Progenitor cell of endocrine pancreas (in vitro differentiated cells): ENCODE data around the gene CD19. TPM values are rescaled to one million over a fixed set of nuclear protein-coding genes. Genes with fewer than 3 reads are reported as not detected.

Experiments used
- DNase-seq: peaks from one replicate; pipeline ENCODE4 v3.0.0; 2021; ENCODE audit warnings: low spot score; ENCODE audit not compliant: unreplicated experiment
- H3K27ac Mint-ChIP-seq: 2 replicates; pipeline ENCODE4 v1.8.0; 2021; ENCODE audit warnings: mild to moderate bottlenecking, moderate library complexity, mixed read lengths
- H3K27me3 Mint-ChIP-seq: 2 replicates; pipeline ENCODE4 v1.8.0; 2021; ENCODE audit warnings: mixed read lengths
- H3K36me3 Mint-ChIP-seq: 2 replicates; pipeline ENCODE4 v1.8.0; 2022; ENCODE audit warnings: mixed read lengths; ENCODE audit not compliant: insufficient read depth
- H3K4me1 Mint-ChIP-seq: 2 replicates; pipeline ENCODE4 v1.8.0; 2021; ENCODE audit warnings: low read depth, mixed read lengths
- H3K4me3 Mint-ChIP-seq: 2 replicates; pipeline ENCODE4 v1.8.0; 2021; ENCODE audit warnings: low read depth, mild to moderate bottlenecking, moderate library complexity, mixed read lengths
- H3K9me3 Mint-ChIP-seq: 2 replicates; pipeline ENCODE4 v1.8.0; 2021; ENCODE audit warnings: low read depth, mixed read lengths
- CTCF ChIP-seq: fragments of 200-600 bp; sonication (generic); IDR thresholded peaks from one replicate; pipeline ENCODE4 v1.5.0; 2021; ENCODE audit warnings: antibody characterized with exemption, mild to moderate bottlenecking; ENCODE audit not compliant: unreplicated experiment
- total RNA-seq: library from RNA; stranded (reverse); gene quantifications from 2 replicates; pipeline ENCODE4 v1.2.1, GENCODE V29; 2021

Gene CD19
- total RNA-seq, 1 donor from 2014 or later = not detected

- H3K27ac Mint-ChIP-seq = no peak overlapping the region
- H3K9me3 Mint-ChIP-seq = no peaks in the 10 kb centered on the region
- H3K36me3 Mint-ChIP-seq = no peaks in the 10 kb centered on the region
- peaks cover 12% of the 10 kb centered on the region for H3K27me3 Mint-ChIP-seq
- H3K4me3 Mint-ChIP-seq = no peak overlapping the region
- peaks cover 2% of the 10 kb centered on the region for H3K4me1 Mint-ChIP-seq
- TF ChIP-seq CTCF = no peak
- no peak for DNase-seq
These were observed 769 bp downstream of the CD19 start for GRCh38 chr16:28932339-28933141.

GRCh38 chr16:28933171-28933570 is 1.4 kb downstream of the CD19 start:
- no peak for DNase-seq
- Mint-ChIP-seq H3K9me3 (no peaks in the 10 kb centered on the region), H3K4me1 (peaks cover 2% of the 10 kb centered on the region), H3K36me3 (no peaks in the 10 kb centered on the region), H3K27me3 (peaks cover 12% of the 10 kb centered on the region), H3K27ac (no peak overlapping the region), H3K4me3 (no peak overlapping the region)
- TF ChIP-seq CTCF = no peak

- Mint-ChIP-seq H3K4me3 (no peak overlapping the region), H3K36me3 (no peaks in the 10 kb centered on the region), H3K9me3 (no peaks in the 10 kb centered on the region), H3K27ac (no peak overlapping the region), H3K4me1 (peaks cover 2% of the 10 kb centered on the region), H3K27me3 (peaks cover 16% of the 10 kb centered on the region)
- no peak for TF ChIP-seq CTCF
- no peak for DNase-seq
These were observed 3.6 kb downstream of the CD19 start for GRCh38 chr16:28935346-28935745.

- Mint-ChIP-seq H3K27ac (no peak overlapping the region), H3K27me3 (peaks cover 16% of the 10 kb centered on the region), H3K36me3 (no peaks in the 10 kb centered on the region), H3K4me1 (peaks cover 2% of the 10 kb centered on the region), H3K9me3 (no peaks in the 10 kb centered on the region), H3K4me3 (no peak overlapping the region)
- TF ChIP-seq CTCF = no peak
- DNase-seq = no peak
These were observed 4.4 kb downstream of the CD19 start for GRCh38 chr16:28935924-28936783.

- Mint-ChIP-seq H3K27ac (no peak overlapping the region), H3K4me1 (peaks cover 2% of the 10 kb centered on the region), H3K4me3 (no peak overlapping the region), H3K9me3 (no peaks in the 10 kb centered on the region), H3K27me3 (peaks cover 16% of the 10 kb centered on the region), H3K36me3 (no peaks in the 10 kb centered on the region)
- no peak for TF ChIP-seq CTCF
- DNase-seq = no peak
These were observed 5.0 kb downstream of the CD19 start for GRCh38 chr16:28936784-28937155.
